GM12801 (cell line): ENCODE data around the gene SNX2.

Experiments
- TF ChIP-seq, protein P1 (sequence below): IDR thresholded peaks from one replicate; pipeline ENCODE4 v1.5.1; 2011; ENCODE audit warnings: control low read depth; ENCODE audit not compliant: insufficient read length; ENCODE audit errors: extremely low read depth

The SNX2 gene, protein sequence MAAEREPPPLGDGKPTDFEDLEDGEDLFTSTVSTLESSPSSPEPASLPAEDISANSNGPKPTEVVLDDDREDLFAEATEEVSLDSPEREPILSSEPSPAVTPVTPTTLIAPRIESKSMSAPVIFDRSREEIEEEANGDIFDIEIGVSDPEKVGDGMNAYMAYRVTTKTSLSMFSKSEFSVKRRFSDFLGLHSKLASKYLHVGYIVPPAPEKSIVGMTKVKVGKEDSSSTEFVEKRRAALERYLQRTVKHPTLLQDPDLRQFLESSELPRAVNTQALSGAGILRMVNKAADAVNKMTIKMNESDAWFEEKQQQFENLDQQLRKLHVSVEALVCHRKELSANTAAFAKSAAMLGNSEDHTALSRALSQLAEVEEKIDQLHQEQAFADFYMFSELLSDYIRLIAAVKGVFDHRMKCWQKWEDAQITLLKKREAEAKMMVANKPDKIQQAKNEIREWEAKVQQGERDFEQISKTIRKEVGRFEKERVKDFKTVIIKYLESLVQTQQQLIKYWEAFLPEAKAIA

DNA sequence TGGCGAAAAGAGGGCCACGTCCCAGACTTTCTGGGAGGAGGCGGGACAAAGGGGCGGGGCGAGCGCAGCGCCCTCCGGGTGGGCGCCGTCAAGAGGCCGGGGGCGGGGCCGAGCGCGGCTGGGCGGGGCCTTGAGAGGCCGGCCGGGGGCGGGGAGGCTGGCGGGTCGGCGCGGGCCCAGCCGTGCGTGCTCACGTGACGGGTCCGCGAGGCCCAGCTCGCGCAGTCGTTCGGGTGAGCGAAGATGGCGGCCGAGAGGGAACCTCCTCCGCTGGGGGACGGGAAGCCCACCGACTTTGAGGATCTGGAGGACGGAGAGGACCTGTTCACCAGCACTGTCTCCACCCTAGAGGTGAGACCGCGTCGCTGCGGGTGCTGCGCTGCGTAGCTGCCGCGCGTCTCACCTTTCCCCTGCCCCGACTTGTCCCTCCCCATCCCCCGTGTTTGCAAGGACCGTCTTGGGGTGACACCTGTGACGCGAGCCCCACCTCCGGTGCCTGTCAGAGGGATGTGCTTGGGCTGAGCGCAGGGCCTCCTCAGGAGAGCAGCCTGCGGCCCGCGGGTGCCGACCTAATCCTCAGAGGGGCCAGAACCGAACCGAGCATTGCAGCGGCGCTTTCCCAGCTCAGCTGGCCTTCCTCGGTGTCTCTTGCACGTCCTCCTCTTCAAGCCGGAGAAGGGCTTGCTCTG, at the start of gene SNX2:
TSS of gene SNX2 (plus strand) at position 220 of the 689 bp plus-strand sequence. CDS start at position 244, 24 bp downstream.
- TF ChIP-seq, protein P1, sequence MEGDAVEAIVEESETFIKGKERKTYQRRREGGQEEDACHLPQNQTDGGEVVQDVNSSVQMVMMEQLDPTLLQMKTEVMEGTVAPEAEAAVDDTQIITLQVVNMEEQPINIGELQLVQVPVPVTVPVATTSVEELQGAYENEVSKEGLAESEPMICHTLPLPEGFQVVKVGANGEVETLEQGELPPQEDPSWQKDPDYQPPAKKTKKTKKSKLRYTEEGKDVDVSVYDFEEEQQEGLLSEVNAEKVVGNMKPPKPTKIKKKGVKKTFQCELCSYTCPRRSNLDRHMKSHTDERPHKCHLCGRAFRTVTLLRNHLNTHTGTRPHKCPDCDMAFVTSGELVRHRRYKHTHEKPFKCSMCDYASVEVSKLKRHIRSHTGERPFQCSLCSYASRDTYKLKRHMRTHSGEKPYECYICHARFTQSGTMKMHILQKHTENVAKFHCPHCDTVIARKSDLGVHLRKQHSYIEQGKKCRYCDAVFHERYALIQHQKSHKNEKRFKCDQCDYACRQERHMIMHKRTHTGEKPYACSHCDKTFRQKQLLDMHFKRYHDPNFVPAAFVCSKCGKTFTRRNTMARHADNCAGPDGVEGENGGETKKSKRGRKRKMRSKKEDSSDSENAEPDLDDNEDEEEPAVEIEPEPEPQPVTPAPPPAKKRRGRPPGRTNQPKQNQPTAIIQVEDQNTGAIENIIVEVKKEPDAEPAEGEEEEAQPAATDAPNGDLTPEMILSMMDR, result no peak

DNA sequence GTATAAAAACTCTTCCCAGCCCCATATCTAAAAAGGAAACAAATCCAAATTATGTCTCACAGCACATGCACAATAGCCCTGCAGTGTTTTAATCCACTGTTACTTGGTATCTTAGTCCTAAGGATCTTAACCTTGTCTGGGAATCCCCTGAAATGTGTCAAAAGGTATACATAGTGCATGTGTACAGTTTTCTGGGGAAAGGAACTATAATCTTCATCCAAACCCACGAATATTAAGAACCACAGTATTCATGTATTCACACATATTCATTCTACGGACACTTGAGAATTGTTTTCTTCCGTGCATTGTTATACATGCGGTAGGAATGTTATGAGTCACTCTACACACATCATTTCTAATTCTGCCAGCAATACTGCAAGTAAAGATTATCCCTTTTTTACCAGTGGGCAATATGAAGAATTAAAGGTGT, 47.8 kb upstream of the SNX2 start:
- TF ChIP-seq, protein P1, result no peak

DNA sequence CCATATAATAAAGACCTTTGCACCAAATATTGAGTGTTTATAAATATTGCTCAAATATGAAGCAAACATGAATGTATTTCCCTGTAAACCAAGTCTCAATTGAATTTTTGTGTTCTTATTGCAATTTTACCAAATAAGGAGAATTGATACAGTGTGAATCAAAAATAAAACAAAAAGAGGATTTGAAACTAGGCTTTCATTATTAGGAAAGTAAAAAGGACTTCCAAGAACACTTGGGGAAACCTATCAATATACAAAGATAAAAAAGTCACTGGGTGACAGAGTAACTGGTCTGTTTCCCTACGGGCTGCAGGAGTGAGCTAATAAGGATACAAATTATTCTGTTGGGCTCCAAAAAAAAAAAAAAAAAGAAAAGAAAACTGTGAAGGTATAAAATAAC, 44.8 kb upstream of the SNX2 start:
- TF ChIP-seq, protein P1, result no peak

DNA sequence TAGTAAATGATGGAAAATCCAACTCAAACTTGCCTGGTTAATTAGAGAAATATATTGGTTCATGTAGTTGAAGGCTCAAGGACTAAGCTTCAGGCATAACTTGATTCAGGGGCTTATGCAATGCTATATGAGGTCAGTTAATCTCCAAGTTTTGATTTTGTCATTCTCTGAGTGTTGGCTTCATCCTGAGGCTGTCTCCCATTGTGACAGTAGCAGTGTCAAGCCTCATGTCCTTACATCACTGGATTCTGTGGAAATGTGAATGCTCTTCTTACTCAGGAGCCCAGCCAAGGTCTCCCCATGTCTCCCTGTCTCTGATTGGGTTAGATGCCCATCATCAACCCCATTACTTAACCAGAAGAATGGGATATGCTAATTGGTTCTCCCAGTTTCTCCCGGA, 44.4 kb upstream of the SNX2 start:
- TF ChIP-seq, protein P1, result no peak

DNA sequence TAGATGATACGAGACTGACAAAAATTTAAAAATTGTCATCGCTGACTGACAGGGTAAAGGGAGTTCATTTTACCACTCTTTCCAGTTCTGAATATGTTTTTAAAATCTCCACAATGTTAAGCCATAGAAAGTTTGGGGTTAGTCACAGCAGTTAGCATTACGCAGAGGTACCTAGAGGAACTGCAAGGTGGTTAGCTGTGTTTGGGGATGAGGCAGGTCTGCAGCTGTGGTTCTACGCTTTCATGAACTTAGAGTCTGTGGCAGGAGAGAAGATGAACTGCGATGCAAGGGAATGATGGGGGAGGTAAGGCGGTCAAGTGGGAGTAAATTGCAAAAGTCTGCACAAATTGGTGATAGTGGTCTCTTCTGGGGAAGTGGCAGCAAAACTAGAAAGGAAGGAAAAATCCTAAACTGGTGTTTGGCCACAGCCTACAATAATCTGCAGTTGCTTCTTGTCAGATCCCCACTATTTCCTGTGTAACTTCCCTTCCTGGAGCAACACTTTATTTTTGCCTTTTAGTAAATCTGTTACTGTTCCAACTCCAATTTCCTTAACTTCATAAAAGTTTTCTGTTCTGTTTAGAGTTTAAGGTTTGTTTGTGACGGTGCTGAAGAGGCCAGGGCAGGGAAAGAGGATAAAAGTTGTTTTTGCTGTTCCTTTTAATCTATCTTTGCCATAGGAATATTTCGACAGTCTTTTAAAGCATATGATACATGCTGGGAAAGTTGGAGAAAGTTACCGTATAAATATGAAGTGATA, 38.6 kb upstream of the SNX2 start:
- TF ChIP-seq, protein P1, result no peak

DNA sequence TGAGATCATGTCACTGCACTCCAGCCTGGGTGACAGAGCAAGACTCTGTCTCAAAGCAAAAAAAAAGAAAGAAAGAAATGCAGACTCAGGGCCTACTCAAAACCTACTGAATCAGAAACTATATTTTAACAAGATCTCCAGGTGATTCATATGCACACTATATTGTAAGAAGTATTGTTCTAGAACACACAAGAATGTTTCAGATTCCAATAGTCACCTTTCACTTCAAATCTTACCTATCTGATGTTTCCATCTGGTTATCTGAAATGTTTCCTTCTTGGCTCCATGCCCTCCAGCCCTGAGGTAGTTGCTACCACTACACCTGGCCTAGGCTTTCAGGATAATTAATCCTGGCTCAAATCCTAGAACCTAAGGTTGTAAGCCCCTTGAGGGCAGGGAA, 36.8 kb upstream of the SNX2 start:
- TF ChIP-seq, protein P1, result no peak

DNA sequence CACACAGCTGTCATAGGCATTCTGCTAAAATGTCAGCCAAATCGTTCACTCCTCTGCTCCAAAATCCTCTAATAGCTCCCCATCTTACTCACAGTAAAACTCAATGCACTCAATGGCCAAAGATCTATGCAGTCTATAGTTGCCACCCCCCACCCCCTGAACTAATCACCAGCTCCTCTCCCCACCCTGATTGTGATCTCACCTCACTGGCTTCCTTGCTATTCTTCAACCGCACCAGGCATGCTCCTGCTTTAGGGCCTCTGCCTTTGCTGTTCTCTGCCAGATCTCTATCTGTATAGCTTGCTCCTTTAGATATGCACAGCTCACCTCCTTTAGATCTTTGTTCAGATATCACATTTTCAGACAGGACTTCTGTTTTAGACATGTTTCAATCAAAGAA, 33.2 kb upstream of the SNX2 start:
- TF ChIP-seq, protein P1, result no peak
